ENCODE results near the gene SNX10. TPM values are rescaled to one million over a fixed set of nuclear protein-coding genes. Genes with fewer than 3 reads are reported as not detected.
A peak's percentile ranks its signal among the peaks of the same experiment; 100 is the strongest.

Gene SNX10
- total RNA-seq, 4 donors from 2014 or later: 7.7 to 65.6 (median 21.5) TPM

DNA sequence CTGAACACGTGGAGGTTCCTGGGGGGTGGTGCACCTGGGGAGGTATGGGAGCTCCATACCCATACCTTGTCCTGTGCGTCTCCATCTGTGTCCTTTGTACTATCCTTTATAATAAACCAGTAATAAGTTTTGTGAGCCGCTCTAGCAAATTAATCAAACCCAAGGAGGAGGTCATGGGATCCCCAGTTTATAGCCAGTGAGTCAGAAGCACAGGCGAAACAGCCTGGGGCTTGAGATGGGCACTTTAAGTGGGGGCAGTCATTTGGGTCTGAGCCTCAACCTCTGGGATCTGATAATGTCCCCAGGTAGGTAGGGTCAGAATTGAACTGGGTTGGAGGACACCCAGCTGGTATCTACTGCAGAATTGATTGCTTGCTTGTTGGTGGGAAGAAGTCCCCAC, 16.9 kb downstream of the SNX10 start:
- TF ChIP-seq CTCF (IDR thresholded peaks at IDR 0.05): no peak
- ATAC-seq (ENCODE audit: low FRiP score): no peak
- DNase-seq (ENCODE audit: low spot score): no peak

DNA sequence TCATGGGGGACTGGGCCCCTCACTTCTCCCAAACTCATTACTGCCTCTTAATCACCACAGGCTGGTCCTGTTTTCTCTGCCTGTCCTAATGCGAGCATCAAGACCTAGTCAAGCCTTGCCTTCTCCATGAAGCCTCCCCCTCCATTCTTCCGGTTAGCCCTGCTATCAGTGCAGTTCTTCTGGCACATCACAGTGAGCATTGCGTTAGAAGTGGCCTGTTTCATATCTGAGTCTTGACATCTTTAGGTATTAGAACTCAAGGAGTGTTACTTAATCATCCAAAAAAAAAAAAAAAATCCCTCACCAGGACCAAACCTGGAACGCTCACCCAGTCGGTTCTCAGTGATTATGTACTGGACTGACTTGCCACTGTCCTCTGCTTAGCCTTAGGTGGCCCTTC, 17.4 kb downstream of the SNX10 start:
- TF ChIP-seq CTCF (IDR thresholded peaks at IDR 0.05): no peak
- DNase-seq (ENCODE audit: low spot score) (no peak), ATAC-seq (ENCODE audit: low FRiP score) (peak; percentile 42)

GRCh38 chr7:26311798-26312197, 20.1 kb downstream of the SNX10 start:
- no peak for TF ChIP-seq CTCF (IDR thresholded peaks at IDR 0.05)
- DNase-seq (ENCODE audit: low spot score) (no peak), ATAC-seq (ENCODE audit: low FRiP score) (no peak)

- no peak for DNase-seq (ENCODE audit: low spot score)
- no peak for TF ChIP-seq CTCF (IDR thresholded peaks at IDR 0.05)
- no peak for ATAC-seq (ENCODE audit: low FRiP score)
Observed at GRCh38 chr7:26317211-26317610, 25.5 kb downstream of the SNX10 start.

DNA sequence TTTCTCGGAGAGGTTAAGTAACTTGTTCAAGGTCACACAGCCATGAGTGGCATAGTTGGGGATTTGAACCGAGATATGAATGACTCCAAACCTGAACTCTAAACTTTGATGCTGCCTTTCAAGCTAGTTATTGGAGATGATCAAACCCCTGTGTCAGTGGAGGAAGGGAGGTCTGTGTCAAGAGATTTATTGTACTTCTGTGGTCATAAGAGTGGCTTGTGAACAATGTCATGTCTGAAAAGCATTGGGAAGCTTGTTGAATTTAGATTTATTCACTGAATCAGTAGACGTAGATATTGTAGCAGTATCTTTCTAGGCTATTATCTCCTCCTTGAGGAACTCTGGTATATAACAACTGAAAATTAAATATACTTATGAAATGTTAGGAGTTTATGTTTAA, 27.3 kb downstream of the SNX10 start:
- DNase-seq (ENCODE audit: low spot score): no peak
- no peak for TF ChIP-seq CTCF (IDR thresholded peaks at IDR 0.05)
- no peak for ATAC-seq (ENCODE audit: low FRiP score)

DNA sequence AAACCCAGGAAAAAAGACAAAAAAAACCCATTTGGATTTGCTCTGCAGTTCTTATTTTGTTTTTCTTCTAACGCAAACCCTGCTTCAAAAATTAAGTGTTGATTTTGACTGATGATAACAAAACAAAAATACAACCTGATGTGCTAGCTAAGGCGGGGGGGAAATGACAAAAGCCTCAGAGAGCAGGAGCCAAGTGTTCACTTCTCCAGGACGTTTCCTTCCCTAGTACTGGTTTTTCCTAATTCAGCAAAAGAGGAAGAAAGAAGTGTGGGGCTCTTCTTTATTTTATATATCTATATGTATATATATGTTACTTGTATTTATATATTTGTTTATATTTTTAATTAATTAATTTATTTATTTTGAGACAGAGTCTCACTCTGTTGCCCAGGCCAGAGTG, 28.0 kb downstream of the SNX10 start:
- ATAC-seq (ENCODE audit: low FRiP score) (no peak), DNase-seq (ENCODE audit: low spot score) (no peak)
- no peak for TF ChIP-seq CTCF (IDR thresholded peaks at IDR 0.05)

GRCh38 chr7:26320878-26321277, 29.2 kb downstream of the SNX10 start:
- ATAC-seq (ENCODE audit: low FRiP score): no peak
- DNase-seq (ENCODE audit: low spot score): no peak
- no peak for TF ChIP-seq CTCF (IDR thresholded peaks at IDR 0.05)
